Caco-2 (cell line): Measurements from ENCODE around the gene TRMT1L. TPM values are rescaled to one million over a fixed set of nuclear protein-coding genes. Genes with fewer than 3 reads are reported as not detected.

Source experiments
- BruUV-seq: library from RNA; stranded (reverse); fragments of 400-500 nt; replicated peaks from 2 replicates; lab custom pipeline; 2021; lab: Mats Ljungman, UMichigan
- CTCF ChIA-PET: fragments of 300-600 bp; sonication (Branson Sonifier 250); formaldehyde crosslinking; loops from one replicate; lab custom pipeline; 2022; ENCODE audit warnings: antibody characterized with exemption; lab: Charles Lee
- POLR2A ChIA-PET: fragments of 300-600 bp; sonication (Branson Sonifier 250); formaldehyde crosslinking; loops from one replicate; lab custom pipeline; 2022; ENCODE audit warnings: antibody characterized with exemption; lab: Charles Lee
- DNase-seq, 2 experiments: peaks; one replicate each; pipeline versions ENCODE4 v3.0.0 to v3.0.0-alpha.2; 2020 to 2022
- H3K27me3 ChIP-seq: replicated peaks from 2 replicates; pipeline ENCODE4 v1.6.0; 2011; ENCODE audit warnings: low read length; ENCODE audit not compliant: control insufficient read depth, insufficient read depth
- H3K36me3 ChIP-seq: 2 replicates; pipeline ENCODE4 v1.5.1; 2011; ENCODE audit warnings: low read length; ENCODE audit not compliant: control insufficient read depth, insufficient read depth
- H3K4me1 ChIP-seq: fragments of 250-450 bp; sonication (Bioruptor Pico); 2 replicates; pipeline ENCODE4 v1.5.1; 2020; ENCODE audit warnings: mild to moderate bottlenecking
- H3K4me3 ChIP-seq: 2 replicates; pipeline ENCODE4 v1.5.1; 2011; ENCODE audit warnings: low read depth, mild to moderate bottlenecking, control low read depth, low read length
- H3K9me3 ChIP-seq: fragments of 250-450 bp; sonication (Bioruptor Pico); 2 replicates; pipeline ENCODE4 v1.5.1; 2020; ENCODE audit warnings: mild to moderate bottlenecking, moderate library complexity
- H3K27ac Mint-ChIP-seq: one replicate; pipeline ENCODE4 v1.8.0; 2022; ENCODE audit warnings: mixed read lengths; ENCODE audit not compliant: unreplicated experiment
- H3K27me3 Mint-ChIP-seq: one replicate; pipeline ENCODE4 v1.8.0; 2022; ENCODE audit warnings: mixed read lengths; ENCODE audit not compliant: insufficient read depth, unreplicated experiment
- H3K36me3 Mint-ChIP-seq: one replicate; pipeline ENCODE4 v1.8.0; 2022; ENCODE audit warnings: mild to moderate bottlenecking, mixed read lengths; ENCODE audit not compliant: insufficient read depth, unreplicated experiment
- H3K4me1 Mint-ChIP-seq: one replicate; pipeline ENCODE4 v1.8.0; 2022; ENCODE audit warnings: low read depth, mixed read lengths; ENCODE audit not compliant: unreplicated experiment
- H3K4me3 Mint-ChIP-seq: one replicate; pipeline ENCODE4 v1.8.0; 2022; ENCODE audit warnings: mild to moderate bottlenecking, moderate library complexity, mixed read lengths; ENCODE audit not compliant: unreplicated experiment
- H3K9me3 Mint-ChIP-seq: one replicate; pipeline ENCODE4 v1.8.0; 2022; ENCODE audit warnings: mixed read lengths; ENCODE audit not compliant: unreplicated experiment
- intact Hi-C: fragments of 100-400 bp; cut with micrococcal nuclease; formaldehyde crosslinking; loops from one replicate; pipeline ENCODE4 v1.10.0; 2022; ENCODE audit not compliant: unreplicated experiment
- total RNA-seq: library from RNA; stranded (reverse); gene quantifications from 2 replicates; pipeline ENCODE4 v1.2.3, GENCODE V29; 2022
- TF ChIP-seq, protein P1 (sequence below), 2 experiments: fragments of 200-600 bp in 1 of 2; IDR thresholded peaks; 1 replicate in 1 of 2; 2 replicates in 1 of 2; pipeline versions ENCODE4 v1.5.1 to v1.8.0; 2011 to 2022; ENCODE audit warnings: antibody characterized with exemption in 1 of 2, control low read depth in 1 of 2, inconsistent platforms in 1 of 2, low read depth in 1 of 2, low read length in 1 of 2, mild to moderate bottlenecking in 1 of 2, moderate library complexity in 1 of 2; ENCODE audit not compliant: insufficient read depth in 1 of 2, severe bottlenecking in 1 of 2, unreplicated experiment in 1 of 2

Gene TRMT1L
- total RNA-seq, 1 experiment from 2014 or later, result 14.2 TPM

DNA sequence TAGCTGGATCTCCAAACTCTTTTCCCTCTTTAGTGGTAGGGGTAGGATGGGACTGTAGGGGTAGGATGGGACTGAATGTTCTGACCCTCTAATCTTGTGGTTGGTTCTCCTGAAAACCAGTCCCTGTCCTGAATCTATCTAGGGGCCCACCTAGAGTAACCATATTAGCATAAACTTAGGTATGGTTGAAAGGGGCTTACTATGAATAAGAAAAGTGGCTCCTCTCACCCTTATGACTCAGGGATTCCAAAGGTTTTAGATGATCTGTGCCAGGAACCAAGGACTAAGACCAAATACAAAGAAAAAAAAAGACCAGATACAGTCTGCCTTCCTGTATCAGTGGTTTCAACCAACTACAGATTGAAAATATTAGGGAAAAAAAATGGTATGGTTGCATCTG is 82.4 kb downstream of the TRMT1L start:
- Mint-ChIP-seq H3K36me3 (no peaks in the 10 kb centered on the region), H3K27me3 (no peaks in the 10 kb centered on the region), H3K9me3 (no peaks in the 10 kb centered on the region), H3K4me1 (no peaks in the 10 kb centered on the region), H3K27ac (no peak overlapping the region), H3K4me3 (no peak overlapping the region)
- Histone ChIP-seq H3K4me3 (no peak overlapping the region), H3K36me3 (no peaks in the 10 kb centered on the region), H3K9me3 (no peaks in the 10 kb centered on the region), H3K27me3 (no peaks in the 10 kb centered on the region), H3K4me1 (no peaks in the 10 kb centered on the region)
- intact Hi-C loops, result no loop called here
- CTCF ChIA-PET, result no interaction called here
- POLR2A ChIA-PET, result no interaction called here
- TF ChIP-seq, protein P1, sequence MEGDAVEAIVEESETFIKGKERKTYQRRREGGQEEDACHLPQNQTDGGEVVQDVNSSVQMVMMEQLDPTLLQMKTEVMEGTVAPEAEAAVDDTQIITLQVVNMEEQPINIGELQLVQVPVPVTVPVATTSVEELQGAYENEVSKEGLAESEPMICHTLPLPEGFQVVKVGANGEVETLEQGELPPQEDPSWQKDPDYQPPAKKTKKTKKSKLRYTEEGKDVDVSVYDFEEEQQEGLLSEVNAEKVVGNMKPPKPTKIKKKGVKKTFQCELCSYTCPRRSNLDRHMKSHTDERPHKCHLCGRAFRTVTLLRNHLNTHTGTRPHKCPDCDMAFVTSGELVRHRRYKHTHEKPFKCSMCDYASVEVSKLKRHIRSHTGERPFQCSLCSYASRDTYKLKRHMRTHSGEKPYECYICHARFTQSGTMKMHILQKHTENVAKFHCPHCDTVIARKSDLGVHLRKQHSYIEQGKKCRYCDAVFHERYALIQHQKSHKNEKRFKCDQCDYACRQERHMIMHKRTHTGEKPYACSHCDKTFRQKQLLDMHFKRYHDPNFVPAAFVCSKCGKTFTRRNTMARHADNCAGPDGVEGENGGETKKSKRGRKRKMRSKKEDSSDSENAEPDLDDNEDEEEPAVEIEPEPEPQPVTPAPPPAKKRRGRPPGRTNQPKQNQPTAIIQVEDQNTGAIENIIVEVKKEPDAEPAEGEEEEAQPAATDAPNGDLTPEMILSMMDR (IDR thresholded peaks at IDR 0.05; ENCODE audit: insufficient read depth in 1 of 2, low read depth in 1 of 2, low read length in 1 of 2, severe bottlenecking in 1 of 2, unreplicated experiment in 1 of 2), result no peak
- DNase-seq, result no peak
- BruUV-seq, result no TSS peak

- ChIA-PET POLR2A (no interaction called here), CTCF (no interaction called here)
- Mint-ChIP-seq H3K4me3 (no peak overlapping the region), H3K27ac (no peak overlapping the region), H3K4me1 (no peaks in the 10 kb centered on the region), H3K27me3 (no peaks in the 10 kb centered on the region), H3K9me3 (no peaks in the 10 kb centered on the region), H3K36me3 (no peaks in the 10 kb centered on the region)
- H3K36me3 ChIP-seq, result no peaks in the 10 kb centered on the region
- BruUV-seq, result no TSS peak
- H3K4me3 ChIP-seq, result no peak overlapping the region
- intact Hi-C loops, result no loop called here
- H3K9me3 ChIP-seq, result no peaks in the 10 kb centered on the region
- no peaks in the 10 kb centered on the region for H3K4me1 ChIP-seq
- DNase-seq, result no peak
- no peaks in the 10 kb centered on the region for H3K27me3 ChIP-seq
- TF ChIP-seq, protein P1 (IDR thresholded peaks at IDR 0.05; ENCODE audit: insufficient read depth in 1 of 2, low read depth in 1 of 2, low read length in 1 of 2, severe bottlenecking in 1 of 2, unreplicated experiment in 1 of 2), result no peak
Observed at GRCh38 chr1:185073725-185074124, 83.0 kb downstream of the TRMT1L start.

DNA sequence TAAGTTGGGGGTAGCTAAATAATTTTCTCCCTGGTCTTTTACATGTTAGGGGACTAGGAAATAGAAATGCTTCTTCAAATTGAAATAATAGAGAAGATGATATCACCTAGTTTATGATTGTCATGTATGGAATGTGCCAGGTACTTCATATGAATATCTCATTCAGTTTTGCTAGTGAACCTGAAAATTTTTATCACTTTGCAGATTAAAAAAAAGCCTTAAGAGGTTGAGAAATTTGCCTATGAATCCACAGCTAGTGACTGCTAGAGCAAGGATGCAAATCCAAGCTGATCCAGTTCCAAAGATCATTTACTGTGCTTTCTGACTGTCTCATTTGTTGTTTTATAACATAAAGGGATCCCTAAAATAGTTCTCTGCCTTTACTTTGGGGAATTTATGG is 86.7 kb downstream of the TRMT1L start:
- no peaks in the 10 kb centered on the region for H3K9me3 Mint-ChIP-seq
- H3K4me1 Mint-ChIP-seq, result no peaks in the 10 kb centered on the region
- H3K36me3 Mint-ChIP-seq, result peaks cover 7% of the 10 kb centered on the region
- BruUV-seq, result no TSS peak
- H3K27ac Mint-ChIP-seq, result no peak overlapping the region
- TF ChIP-seq, protein P1 (IDR thresholded peaks at IDR 0.05; ENCODE audit: insufficient read depth in 1 of 2, low read depth in 1 of 2, low read length in 1 of 2, severe bottlenecking in 1 of 2, unreplicated experiment in 1 of 2), result no peak
- no peak overlapping the region for H3K4me3 ChIP-seq
- no peak for DNase-seq
- intact Hi-C loops, result no loop called here
- H3K27me3 ChIP-seq, result no peaks in the 10 kb centered on the region
- H3K4me1 ChIP-seq, result no peaks in the 10 kb centered on the region
- POLR2A ChIA-PET, result no interaction called here
- H3K27me3 Mint-ChIP-seq, result no peaks in the 10 kb centered on the region
- no peak overlapping the region for H3K4me3 Mint-ChIP-seq
- no peaks in the 10 kb centered on the region for H3K36me3 ChIP-seq
- CTCF ChIA-PET, result interaction anchor here (0.6 kb wide), 1 partner anchor 324 kb away, joined by 4 read pairs; no protein-coding TSS in a partner anchor
- H3K9me3 ChIP-seq, result no peaks in the 10 kb centered on the region
